ENCODE measurements around the gene LAMP1. TPM values are rescaled to one million over a fixed set of nuclear protein-coding genes. Genes with fewer than 3 reads are reported as not detected.
"Not testable (repeated sequence)": the region's sequence is repeated elsewhere in the genome, so short reads cannot be mapped to it uniquely, and the experiment has no call there.

The LAMP1 gene
- total RNA-seq, 1 experiment from 2014 or later = 199 TPM

- DNase-seq (ENCODE audit: low spot score); in situ Hi-C loops (cut with HindIII; ENCODE audit: low sequenced_read_pairs): not testable (repeated sequence)
Observed at GRCh38 chr13:113368353-113368752, 71.3 kb downstream of the LAMP1 start.

GRCh38 chr13:113369189-113369588, 72.2 kb downstream of the LAMP1 start:
- in situ Hi-C loops (cut with HindIII; ENCODE audit: low sequenced_read_pairs) = no loop called here
- DNase-seq (ENCODE audit: low spot score) = no peak

- in situ Hi-C loops (cut with HindIII; ENCODE audit: low sequenced_read_pairs) = no loop called here
- no peak for DNase-seq (ENCODE audit: low spot score)
Observed at GRCh38 chr13:113369881-113370280, 72.8 kb downstream of the LAMP1 start.

GRCh38 chr13:113371061-113371460, 74.0 kb downstream of the LAMP1 start:
- in situ Hi-C loops (cut with HindIII; ENCODE audit: low sequenced_read_pairs) = no loop called here
- no peak for DNase-seq (ENCODE audit: low spot score)

DNA sequence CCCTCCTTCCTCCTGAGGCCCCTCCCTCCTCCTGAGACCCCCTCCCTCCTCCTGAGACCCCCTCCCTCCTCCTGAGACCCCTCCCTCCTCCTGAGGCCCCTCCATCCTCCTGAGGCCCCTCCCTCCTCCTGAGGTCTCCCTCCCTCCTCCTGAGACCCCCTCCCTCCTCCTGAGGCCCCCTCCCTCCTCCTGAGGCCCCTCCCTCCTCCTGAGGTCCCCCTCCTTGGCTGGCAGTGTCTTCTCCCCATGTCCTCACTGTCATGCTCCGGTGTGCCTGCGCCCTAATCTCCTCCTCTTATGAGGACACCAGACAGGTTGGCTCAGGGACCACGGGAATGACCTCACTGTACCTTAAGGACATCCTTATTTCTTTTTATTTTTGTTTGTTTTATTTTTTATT, 74.7 kb downstream of the LAMP1 start:
- in situ Hi-C loops (cut with HindIII; ENCODE audit: low sequenced_read_pairs); DNase-seq (ENCODE audit: low spot score): not testable (repeated sequence)

Other genes starting within 250 kb of the LAMP1 start
- not detected in 2 replicates for gene F7, start 191.4 kb upstream of the LAMP1 start, total RNA-seq (2014; rRNA removed; shearing (Covaris generic))
- gene F10, start 174.4 kb upstream of the LAMP1 start, total RNA-seq (2014; rRNA removed; shearing (Covaris generic)) = not detected in 2 replicates
- not detected in 2 replicates for gene PROZ, start 138.6 kb upstream of the LAMP1 start, total RNA-seq (2014; rRNA removed; shearing (Covaris generic))
- gene PCID2, start 88.6 kb upstream of the LAMP1 start, total RNA-seq (2014; rRNA removed; shearing (Covaris generic)) = 89.6 and 103 TPM in 2 replicates
- gene CUL4A, start 87.6 kb upstream of the LAMP1 start, total RNA-seq (2014; rRNA removed; shearing (Covaris generic)) = 154 and 194 TPM in 2 replicates
- gene GRTP1, start 66.9 kb downstream of the LAMP1 start, total RNA-seq (2014; rRNA removed; shearing (Covaris generic)) = 26.5 and 28.6 TPM in 2 replicates
- 2.3 and 3.3 TPM in 2 replicates for gene ADPRHL1, start 156.2 kb downstream of the LAMP1 start, total RNA-seq (2014; rRNA removed; shearing (Covaris generic))
- 6.3 and 12.7 TPM in 2 replicates for gene DCUN1D2, start 193.5 kb downstream of the LAMP1 start, total RNA-seq (2014; rRNA removed; shearing (Covaris generic))